IPS DF 19.7 (cell line): ENCODE measurements around the gene HS2ST1.
"Not testable (repeated sequence)": the region's sequence is repeated elsewhere in the genome, so short reads cannot be mapped to it uniquely, and the experiment has no call there.

Experiments used
- DNase-seq: peaks from one replicate; pipeline ENCODE4 v3.0.0-alpha.2; 2013; ENCODE audit warnings: low read depth, low spot score

HS2ST1 gene

GRCh38 chr1:87064309-87064708, 149.9 kb downstream of the HS2ST1 start:
- DNase-seq, result no peak

GRCh38 chr1:87064986-87065385, 150.6 kb downstream of the HS2ST1 start:
- DNase-seq, result no peak

- DNase-seq, result not testable (repeated sequence)
Observed at GRCh38 chr1:87066708-87067107, 152.3 kb downstream of the HS2ST1 start.

GRCh38 chr1:87072411-87072810, 158.0 kb downstream of the HS2ST1 start:
- no peak for DNase-seq

GRCh38 chr1:87072904-87073303, 158.5 kb downstream of the HS2ST1 start:
- no peak for DNase-seq

GRCh38 chr1:87074001-87074795, 159.8 kb downstream of the HS2ST1 start:
- DNase-seq, result no peak

- no peak for DNase-seq
Observed at GRCh38 chr1:87077959-87078639, 163.7 kb downstream of the HS2ST1 start.

- DNase-seq, result no peak
Observed at GRCh38 chr1:87084244-87084836, 169.9 kb downstream of the HS2ST1 start.

GRCh38 chr1:87086120-87086519, 171.7 kb downstream of the HS2ST1 start:
- DNase-seq, result no peak

- no peak for DNase-seq
Observed at GRCh38 chr1:87089070-87089736, 174.8 kb downstream of the HS2ST1 start.

GRCh38 chr1:87089823-87090222, 175.4 kb downstream of the HS2ST1 start:
- no peak for DNase-seq

GRCh38 chr1:87091425-87091824, 177.0 kb downstream of the HS2ST1 start:
- no peak for DNase-seq

GRCh38 chr1:87092846-87093245, 178.4 kb downstream of the HS2ST1 start:
- no peak for DNase-seq

- no peak for DNase-seq
Observed at GRCh38 chr1:87093286-87093685, 178.9 kb downstream of the HS2ST1 start.

- DNase-seq, result no peak
Observed at GRCh38 chr1:87094238-87094637, 179.8 kb downstream of the HS2ST1 start.

GRCh38 chr1:87100271-87100670, 185.8 kb downstream of the HS2ST1 start:
- no peak for DNase-seq

GRCh38 chr1:87103074-87103473, 188.6 kb downstream of the HS2ST1 start:
- DNase-seq, result no peak

- no peak for DNase-seq
Observed at GRCh38 chr1:87104140-87104539, 189.7 kb downstream of the HS2ST1 start.

- no peak for DNase-seq
Observed at GRCh38 chr1:87104945-87105344, 190.5 kb downstream of the HS2ST1 start.

- no peak for DNase-seq
Observed at GRCh38 chr1:87106144-87106543, 191.7 kb downstream of the HS2ST1 start.

- no peak for DNase-seq
Observed at GRCh38 chr1:87106867-87107266, 192.4 kb downstream of the HS2ST1 start.

GRCh38 chr1:87108228-87108627, 193.8 kb downstream of the HS2ST1 start:
- no peak for DNase-seq
